GM19099 (cell line): ENCODE results near the gene CCDC47.

Experiments
- POLR2A ChIP-seq: IDR thresholded peaks from 3 replicates; pipeline ENCODE4 v1.6.1; 2011; ENCODE audit warnings: low read depth; ENCODE audit not compliant: insufficient read length; ENCODE audit errors: extremely low read depth

CCDC47 gene

GRCh38 chr17:63773272-63774140 is at the start of gene CCDC47:
Gene CCDC47 (minus strand): TSS chr17:63773597. CDS start chr17:63766175, 7,422 bp downstream.
- peak; percentile 93 for TF ChIP-seq POLR2A

DNA sequence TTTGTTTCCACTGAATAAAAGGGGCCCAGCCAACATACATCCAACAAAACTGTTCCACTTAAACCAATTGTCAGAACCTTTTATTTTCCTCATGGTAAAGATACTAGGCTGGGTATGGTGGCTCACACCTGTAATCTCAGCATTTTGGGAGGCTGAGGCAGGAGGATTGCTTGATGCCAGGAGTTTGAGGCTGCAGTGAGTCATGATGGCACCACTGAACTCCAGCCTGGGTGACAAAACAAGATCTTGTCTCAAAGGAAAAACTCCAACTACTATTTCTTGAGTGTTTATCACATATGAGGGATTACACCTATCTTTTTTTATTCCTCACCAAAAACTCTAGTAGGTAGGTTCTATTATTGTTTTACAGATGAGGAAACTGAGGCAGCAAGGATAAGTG is 49.1 kb upstream of the CCDC47 start:
- no peak for TF ChIP-seq POLR2A

DNA sequence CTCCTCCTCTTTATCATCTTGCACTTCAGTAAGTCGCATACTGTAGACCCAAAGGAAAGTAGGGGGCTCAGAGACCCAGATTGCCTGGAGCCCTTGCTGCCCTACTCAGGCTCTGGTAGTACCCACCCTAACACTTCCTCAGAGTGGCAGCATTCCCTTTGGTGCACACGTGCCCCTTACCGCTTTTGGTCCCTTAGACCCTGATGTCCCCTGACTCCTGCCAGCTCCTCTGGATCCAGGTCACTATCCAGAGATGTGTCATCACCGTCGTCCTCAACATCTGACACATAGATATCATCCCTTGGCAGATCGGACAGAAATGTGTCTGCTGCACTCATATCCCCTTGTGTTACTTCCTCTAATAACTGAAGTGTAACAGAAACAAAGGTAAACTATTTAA is 48.4 kb upstream of the CCDC47 start:
- no peak for TF ChIP-seq POLR2A

DNA sequence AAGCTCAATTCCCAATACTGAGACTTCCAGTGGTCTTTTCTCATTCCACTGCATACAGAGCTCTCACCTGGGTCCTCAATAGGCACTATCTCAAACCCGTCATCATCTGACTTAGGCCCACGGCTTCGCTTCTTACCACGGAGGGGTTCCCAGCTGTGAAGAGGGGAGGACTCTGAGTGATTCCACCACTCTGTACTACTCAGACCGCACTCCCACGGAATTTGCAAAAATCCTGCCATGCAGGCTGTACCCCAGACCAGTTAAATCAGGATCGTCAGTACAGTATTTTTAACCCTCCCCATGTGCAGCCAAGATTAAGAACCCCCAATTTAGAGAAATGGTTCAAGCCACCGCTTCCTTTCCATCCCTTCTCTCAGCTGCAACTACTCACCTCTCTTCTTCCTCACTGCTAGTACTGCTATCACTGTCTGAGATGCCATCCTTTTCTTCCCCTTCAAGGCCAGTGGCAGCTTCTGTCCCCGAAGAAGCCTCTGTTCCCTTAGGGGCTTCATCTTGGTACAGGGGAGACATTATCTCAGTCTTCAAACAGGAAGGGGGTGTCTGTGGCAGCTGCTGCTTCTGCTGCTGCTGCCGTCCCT is 47.7 kb upstream of the CCDC47 start:
- TF ChIP-seq POLR2A: peak; percentile 5

DNA sequence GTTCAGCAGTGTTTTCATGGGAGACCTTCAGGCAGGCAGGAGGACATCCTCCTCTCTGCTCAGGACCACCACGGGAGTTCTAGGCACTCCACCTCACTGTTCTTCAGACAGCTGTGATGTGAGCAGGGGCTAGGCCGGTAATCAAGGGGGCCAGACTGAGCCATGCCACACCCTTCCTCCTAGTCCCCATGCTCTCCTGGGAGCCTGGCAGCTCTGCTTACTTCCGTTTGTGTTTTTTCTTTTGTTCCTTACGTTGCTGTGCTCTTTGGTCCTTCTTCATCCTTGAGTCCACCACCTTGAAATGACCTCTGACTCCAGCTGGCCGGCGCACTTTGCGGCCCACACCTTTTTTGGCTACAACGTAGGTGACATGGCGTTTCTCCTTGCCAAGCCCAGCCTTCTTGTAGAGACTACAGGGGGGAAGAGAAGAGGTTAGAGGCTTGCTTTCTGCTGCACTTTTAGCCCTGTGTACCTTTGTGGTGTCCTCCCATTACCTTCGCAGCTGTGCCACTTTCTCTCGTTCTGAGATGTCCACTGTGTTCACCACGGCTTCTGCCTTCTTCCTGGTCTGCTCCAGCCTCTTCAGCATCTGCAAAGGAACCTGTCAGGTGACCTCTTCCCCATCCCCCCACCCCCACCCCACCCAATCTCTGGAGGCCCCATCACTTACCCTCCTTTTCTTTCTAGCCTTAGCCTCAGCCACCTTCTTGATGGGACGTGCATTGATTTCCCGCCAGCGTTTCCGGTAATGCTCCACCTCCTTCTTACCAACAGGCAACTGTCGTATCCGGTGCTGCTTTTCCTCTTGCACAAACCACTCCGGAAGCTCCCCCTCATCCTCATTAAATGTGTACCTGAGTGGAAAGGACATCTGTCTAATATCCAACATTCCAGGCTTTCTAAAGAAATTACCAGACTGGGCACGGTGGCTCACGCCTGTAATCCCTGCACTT is 46.5 kb upstream of the CCDC47 start:
- TF ChIP-seq POLR2A: no peak

- no peak for TF ChIP-seq POLR2A
Observed at GRCh38 chr17:63819131-63819530, 45.7 kb upstream of the CCDC47 start.

GRCh38 chr17:63817736-63818385 is 44.5 kb upstream of the CCDC47 start:
- no peak for TF ChIP-seq POLR2A

DNA sequence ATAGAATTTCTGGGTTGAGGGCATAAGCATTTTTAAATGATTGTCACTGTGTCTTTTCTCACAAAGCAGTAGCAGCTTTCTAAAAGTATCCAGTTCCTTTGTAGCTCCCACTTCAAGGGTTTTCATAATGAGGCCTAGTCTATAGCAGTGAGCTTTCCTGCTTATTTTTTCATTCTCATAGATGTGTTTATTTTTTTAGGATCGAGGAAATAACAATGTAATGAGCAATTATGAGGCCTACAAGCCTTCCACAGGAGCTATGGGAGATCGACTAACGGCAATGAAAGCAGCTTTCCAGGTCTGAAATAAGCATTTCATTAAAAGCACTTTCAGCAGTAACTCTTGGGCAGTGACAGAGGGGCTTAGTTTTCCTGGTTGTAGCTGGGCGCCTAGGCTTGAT is 43.3 kb upstream of the CCDC47 start:
- no peak for TF ChIP-seq POLR2A

GRCh38 chr17:63816123-63816522 is 42.7 kb upstream of the CCDC47 start:
- TF ChIP-seq POLR2A: no peak

GRCh38 chr17:63809970-63810369 is 36.6 kb upstream of the CCDC47 start:
- TF ChIP-seq POLR2A: no peak

DNA sequence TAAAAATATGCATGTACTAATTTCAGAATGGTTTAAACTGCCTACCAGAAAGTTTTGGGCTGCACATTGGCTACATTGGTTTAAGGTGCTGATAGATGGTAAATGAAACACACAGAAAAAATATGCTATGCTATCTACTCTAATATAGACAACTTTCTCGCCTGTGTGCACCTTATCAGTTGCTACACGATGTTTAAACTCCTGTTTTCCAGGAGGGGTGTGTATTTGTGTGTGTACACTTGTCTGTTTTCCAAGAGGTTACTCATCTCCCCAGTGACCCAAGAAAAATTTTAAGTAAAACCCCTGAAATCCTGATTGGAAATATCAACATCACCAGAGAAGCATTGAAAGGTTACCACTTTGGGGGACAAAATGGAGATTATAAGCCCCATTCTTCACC is 32.2 kb upstream of the CCDC47 start:
- TF ChIP-seq POLR2A: no peak

DNA sequence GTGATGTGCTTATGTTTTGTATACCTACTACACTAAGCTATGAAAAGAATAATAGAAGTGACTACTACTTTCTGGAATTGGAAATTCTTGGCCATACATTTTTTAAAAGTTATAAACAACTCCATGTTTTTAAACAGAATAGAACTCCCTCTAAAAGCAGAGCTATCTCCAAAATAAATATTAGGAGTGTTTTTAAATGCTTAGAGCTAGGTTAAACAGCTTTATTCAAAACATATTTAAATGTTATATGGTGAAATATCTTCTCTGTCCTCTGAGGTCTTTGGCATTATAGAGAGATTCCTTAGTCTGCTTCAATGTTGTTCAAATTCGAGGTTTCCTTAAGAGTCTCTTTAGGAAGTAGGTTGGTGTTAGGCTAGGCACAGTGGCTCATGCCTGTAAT is 30.9 kb upstream of the CCDC47 start:
- no peak for TF ChIP-seq POLR2A

DNA sequence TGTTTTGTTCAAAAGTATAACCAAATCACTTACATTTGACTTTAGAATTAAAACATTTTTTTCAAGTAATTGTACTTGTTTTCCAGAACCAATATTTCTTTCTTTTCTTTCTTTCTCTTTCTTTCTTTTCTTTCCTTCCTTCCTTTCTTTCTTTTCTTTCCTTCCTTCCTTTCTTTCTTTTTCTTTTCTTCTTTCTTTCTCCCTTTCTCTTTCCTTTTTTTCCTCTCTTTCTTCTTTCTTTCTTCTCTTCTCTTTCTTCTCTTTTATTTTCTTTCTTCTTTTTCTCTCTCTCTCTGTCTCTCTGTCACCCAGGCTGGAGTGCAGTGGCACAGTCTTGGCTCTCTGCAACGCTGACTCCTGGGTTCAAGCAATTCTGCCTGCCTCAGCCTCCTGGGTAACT is 27.4 kb upstream of the CCDC47 start:
- no peak for TF ChIP-seq POLR2A

GRCh38 chr17:63798572-63799106 is 25.2 kb upstream of the CCDC47 start:
- TF ChIP-seq POLR2A: no peak
